Measurements from ENCODE around the gene IQCN. TPM values are rescaled to one million over a fixed set of nuclear protein-coding genes. Genes with fewer than 3 reads are reported as not detected.

The IQCN gene
- total RNA-seq, 1 experiment from 2014 or later, result 0.61 TPM

- ChIA-PET POLR2A (interaction anchor here (1.0 to 3.1 kb wide), 8 partner anchors 12 to 94 kb away, joined by 3 to 200 read pairs (median 8); partner anchors contain the start of genes GDF15, JUND and LSM4), CTCF (interaction anchor here (0.7 to 3.5 kb wide), 16 partner anchors 10 to 354 kb away, joined by 3 to 102 read pairs (median 11); partner anchors contain the start of genes GDF15, JUND, LSM4 and SSBP4)
- Mint-ChIP-seq H3K36me3 (no peaks in the 10 kb centered on the region), H3K27me3 (ENCODE audit: low read depth) (peaks cover 3% of the 10 kb centered on the region; the same call in 1 of the 2 replicates), H3K4me1 (peaks cover 48% of the 10 kb centered on the region), H3K9me3 (no peaks in the 10 kb centered on the region), H3K27ac (peak overlapping the region; percentile 99), H3K4me3 (peak overlapping the region; percentile 83)
- ATAC-seq (peak; percentile 14), DNase-seq (ENCODE audit: low spot score) (peak; percentile 73)
- TF ChIP-seq ZNF423 (CRISPR knock-in tag; IDR thresholded peaks at IDR 0.05) (peak; percentile 97), HMGXB4 (CRISPR knock-in tag; IDR thresholded peaks at IDR 0.05) (peak; percentile 58; the same call in 1 of the 2 replicates), ATF2 (CRISPR knock-in tag; IDR thresholded peaks at IDR 0.05; ENCODE audit: borderline replicate concordance, low read depth) (no peak), FOXP1 (CRISPR knock-in tag; IDR thresholded peaks at IDR 0.05; ENCODE audit: borderline replicate concordance) (0 out of 2 replicates have a peak, but pooled peaks have one; percentile 34), ZNF281 (CRISPR knock-in tag; IDR thresholded peaks at IDR 0.05) (peak; percentile 57; the same call in 1 of the 2 replicates), ARID4B (CRISPR knock-in tag; IDR thresholded peaks at IDR 0.05; ENCODE audit: borderline replicate concordance) (0 out of 2 replicates have a peak, but pooled peaks have one; percentile 87), KAT7 (CRISPR knock-in tag; IDR thresholded peaks at IDR 0.05; ENCODE audit: borderline replicate concordance) (0 out of 2 replicates have a peak, but pooled peaks have one; percentile 21), PRDM15 (CRISPR knock-in tag; IDR thresholded peaks at IDR 0.05) (peak; percentile 3; the same call in 1 of the 2 replicates), E2F5 (CRISPR knock-in tag; IDR thresholded peaks at IDR 0.05) (peak; percentile 89), CBFB (CRISPR knock-in tag; IDR thresholded peaks at IDR 0.05; ENCODE audit: low read depth) (no peak), ZSCAN18 (CRISPR knock-in tag; IDR thresholded peaks at IDR 0.05) (no peak), MYBL2 (CRISPR knock-in tag; IDR thresholded peaks at IDR 0.05) (0 out of 2 replicates have a peak, but pooled peaks have one; percentile 8), SP1 (CRISPR knock-in tag; conservative IDR thresholded peaks at IDR 0.05) (peak; percentile 51; the same call in 1 of the 2 replicates), FOXP4 (CRISPR knock-in tag; IDR thresholded peaks at IDR 0.05) (peak; percentile 18; the same call in 1 of the 2 replicates)
Observed at GRCh38 chr19:18291590-18292461, 17.6 kb upstream of the IQCN start.

All from WTC11 (cell line).